Inflammatory macrophage (primary cell): ENCODE data around the gene HK1.
A peak's percentile ranks its signal among the peaks of the same experiment; 100 is the strongest.
"Not testable (repeated sequence)": the region's sequence is repeated elsewhere in the genome, so short reads cannot be mapped to it uniquely, and the experiment has no call there.

Source experiments
- DNase-seq, 2 donors: peaks; one replicate each; pipeline ENCODE4 v3.0.0-alpha.2; 2020 to 2022

HK1 gene

DNA sequence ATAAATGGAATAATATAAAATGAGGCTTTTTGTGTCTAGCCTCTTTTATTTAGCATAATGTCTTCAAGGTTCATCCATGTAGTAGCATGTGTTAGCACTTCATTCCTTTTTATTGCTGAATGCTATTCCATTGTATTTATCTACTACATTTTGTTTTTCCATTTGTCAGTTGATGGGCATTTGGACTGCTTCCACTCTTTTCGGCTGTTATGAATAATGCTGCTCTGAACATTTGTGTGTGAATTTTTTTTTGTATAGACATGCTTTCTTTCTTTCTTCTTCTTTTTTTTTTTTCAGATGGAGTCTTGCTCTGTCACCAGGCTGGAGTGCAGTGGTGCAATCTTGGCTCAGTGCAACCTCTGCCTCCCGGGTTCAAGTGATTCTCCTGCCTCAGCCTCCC is 50.6 kb downstream of the HK1 start:
- not testable (repeated sequence) for DNase-seq

DNA sequence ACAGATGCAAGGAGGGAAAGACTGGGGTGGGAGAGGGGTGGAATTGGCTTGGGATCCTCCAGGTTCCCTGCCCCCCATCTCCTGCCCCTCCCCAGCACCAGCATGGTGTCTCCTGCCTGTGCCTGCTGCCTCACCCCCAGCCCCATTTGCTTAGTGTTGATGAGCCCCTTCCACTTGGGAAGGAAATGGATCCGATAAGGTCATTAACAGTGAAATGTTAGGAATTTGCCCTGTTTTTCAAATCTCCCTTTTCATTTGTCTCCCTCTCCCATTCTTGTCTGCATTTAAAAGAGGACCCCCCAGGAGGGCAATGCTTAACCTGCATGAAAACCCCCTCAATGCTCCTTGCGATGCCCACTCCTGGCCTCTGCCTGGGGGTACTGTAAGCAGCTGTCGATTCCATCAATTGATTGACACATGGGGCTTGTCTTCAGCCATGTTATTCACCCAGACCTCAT is 51.5 kb downstream of the HK1 start:
- DNase-seq = no peak

DNA sequence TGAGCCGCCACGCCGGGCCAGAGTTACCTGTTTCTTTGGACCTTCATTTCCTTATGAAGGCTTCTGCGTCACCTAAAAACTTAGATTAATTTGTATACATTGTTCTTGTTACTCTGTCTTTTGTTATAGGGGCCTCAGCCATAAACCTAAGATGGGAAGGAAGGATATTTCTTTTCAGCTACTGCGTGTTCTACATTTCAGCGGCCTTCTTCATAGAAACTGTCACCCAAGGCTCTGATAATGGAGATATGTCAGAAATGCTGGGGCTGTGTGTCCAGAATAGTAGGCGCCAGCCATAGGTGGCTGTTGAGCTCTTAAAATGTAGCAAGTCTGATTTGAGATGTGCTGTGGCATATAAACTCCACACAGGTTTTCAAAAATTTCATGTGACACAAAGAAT is 52.9 kb downstream of the HK1 start:
- DNase-seq = no peak

DNA sequence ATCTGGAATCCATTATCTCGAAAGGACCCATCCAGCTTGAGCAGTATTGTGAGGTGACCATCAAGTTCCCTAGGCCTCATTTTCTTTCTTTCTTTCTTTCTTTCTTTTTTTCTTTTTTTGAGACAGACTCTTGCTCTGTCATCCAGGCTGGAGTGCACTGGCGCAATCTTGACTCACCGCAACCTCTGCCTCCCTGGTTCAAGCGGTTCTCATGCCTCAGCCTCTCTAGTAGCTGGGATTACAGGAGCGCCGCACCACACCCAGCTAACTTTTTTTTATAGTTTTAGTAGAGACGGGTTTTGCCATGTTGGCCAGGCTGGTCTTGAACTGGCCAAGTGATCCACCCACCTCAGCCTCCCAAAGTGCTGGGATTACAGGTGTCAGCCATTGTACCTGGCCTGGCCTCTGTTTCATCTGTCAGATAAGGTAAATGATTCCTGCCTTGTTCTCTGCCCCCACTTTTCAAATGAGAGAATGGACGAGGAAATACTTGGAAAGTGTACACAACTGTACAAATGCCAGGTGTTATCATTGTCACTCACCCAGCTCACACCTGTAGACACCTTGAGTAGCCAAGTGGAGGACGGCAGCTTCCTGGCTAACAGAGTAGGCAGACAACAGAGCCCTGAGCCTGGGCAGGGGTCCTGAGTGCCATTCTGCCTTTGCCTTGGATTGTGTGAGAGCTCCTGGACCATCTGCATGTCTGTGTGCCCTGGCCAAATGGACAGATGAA is 54.1 kb downstream of the HK1 start:
- no peak for DNase-seq

DNA sequence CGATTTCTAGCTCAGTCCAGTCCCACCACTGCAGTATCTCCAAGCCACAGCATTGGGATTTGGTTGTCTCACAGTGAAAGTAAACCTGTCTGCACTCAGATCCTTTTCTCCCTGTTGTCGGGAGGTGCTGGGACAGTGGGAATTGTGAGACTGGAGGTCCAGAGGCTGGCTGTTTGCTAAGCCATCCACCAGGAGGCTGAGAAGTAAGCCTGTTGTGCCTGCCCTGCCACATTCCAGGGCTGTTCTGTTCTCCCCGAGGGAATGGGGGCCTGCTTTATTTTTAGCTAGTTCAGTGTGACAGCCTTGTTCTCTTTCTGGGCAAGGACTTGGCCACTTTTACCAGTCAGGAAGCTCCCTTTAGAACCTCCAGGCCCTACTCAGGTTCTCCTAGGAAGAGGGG is 54.9 kb downstream of the HK1 start:
- no peak for DNase-seq

DNA sequence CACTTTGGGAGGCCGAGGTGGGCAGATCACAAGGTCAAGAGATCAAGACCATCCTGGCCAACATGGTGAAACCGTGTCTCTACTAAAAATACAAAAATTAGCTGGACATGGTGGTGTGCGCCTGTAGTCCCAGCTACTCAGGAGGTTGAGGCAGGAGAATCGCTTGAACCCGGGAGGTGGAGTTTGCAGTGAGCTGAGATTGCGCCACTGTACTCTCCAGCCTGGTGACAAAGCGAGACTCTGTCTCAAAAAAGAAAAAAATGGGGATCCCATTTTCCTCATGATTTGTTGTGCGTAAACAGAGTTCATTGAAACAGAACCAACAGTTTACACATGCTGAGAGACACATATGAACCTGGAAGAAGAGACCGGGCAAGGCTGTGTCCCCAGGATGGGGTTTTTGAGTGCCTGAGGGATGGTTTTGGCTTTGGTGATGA is 55.6 kb downstream of the HK1 start:
- DNase-seq = peak in 1 of 2 donors; percentile 24

DNA sequence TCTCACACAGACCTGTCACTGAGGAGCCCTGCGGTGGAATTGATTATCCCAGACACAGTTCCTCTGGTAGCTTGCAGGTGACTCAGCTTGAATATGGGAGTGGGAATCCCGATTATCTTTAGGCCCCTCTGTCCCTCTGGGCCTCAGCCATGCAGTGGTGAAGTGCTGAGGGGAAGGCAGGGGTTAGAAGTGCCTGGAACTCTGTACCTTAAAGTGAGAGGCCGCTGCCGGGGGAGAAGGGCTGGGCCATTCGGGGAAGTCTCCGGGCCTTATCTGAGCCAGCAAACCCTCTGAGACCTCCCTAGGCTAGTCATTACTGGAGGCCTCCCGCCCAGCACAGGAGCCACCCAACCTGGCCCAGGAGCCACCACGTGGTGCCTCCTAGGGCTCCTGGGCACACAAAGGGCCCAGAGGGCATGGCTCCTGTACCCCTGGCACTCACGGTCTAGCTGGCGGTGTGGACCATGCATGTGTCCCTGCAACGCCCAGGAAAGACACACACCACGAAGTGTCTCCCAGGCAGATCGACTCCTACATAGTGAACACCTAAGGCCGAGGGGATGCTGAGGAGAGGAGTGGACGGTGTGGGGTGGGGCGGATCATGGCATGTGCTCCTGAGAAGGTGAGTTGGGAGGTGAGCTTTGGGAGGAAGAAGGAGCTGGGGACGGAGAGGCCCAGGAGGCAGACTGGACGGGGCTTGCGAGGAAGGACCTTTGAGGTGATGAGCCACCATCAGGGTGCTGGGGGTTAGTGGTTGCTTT is 56.2 kb downstream of the HK1 start:
- no peak for DNase-seq

DNA sequence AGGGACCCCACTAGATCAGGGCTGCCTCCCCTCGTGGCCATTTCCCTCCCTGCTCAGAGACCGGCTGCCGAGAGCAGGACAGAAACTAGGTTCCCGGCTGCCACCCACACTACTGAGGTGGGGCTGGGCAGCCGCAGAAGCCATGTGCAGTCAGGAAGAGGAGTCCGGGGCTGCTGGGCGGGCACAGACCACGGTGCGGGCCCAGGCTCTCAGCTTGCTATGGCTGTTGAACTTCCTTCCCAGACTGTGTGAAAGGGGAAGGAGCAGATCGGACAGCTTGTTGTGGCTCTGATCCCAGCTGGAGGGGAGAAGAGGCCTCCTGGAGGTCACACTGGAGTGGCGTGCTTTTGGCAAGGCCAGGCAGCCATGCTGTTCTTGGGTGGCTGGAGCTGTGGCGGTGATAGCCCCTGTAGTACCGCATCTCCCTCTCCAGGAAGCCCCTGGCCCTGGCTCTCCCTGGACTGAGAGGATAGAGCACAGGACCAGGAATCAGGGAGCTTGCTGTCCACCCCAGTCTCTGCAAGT is 56.8 kb downstream of the HK1 start:
- DNase-seq = peak; percentile 90 to 91

DNA sequence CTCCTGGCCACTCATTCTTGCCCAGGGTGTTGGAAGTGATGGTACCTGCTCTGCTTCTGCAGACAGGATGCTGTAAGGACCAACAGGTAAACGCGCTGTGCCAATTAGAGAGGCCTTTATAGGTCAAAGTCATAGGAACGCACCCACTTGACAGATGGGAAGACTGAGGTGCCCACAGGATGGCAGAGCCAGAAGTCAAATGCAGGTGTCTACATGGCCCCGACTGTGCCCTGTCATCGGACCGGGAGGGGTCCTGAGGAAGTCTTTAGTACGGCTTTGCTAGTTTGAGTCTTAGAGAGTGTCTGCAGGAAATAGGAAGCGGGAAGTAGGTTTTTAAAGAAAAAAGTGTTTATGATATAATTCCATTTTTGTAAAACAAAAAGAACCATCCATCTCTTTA is 57.3 kb downstream of the HK1 start:
- DNase-seq = no peak

DNA sequence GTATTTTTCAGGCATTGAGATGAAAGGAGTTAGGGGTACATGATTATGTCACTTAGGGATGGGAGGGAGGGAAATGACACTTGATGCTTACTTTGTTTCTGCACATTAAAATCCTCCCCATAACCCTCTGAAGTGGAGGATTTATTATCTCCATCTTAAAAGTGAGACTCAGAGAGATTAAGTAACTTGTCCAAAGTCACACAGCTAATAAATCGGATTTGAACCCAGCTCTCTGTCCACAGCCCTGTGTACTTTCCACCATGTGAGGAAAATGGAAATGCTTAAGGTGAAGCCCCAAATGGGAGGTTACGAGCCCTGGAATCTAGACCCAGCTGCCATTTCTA is 58.6 kb downstream of the HK1 start:
- no peak for DNase-seq

DNA sequence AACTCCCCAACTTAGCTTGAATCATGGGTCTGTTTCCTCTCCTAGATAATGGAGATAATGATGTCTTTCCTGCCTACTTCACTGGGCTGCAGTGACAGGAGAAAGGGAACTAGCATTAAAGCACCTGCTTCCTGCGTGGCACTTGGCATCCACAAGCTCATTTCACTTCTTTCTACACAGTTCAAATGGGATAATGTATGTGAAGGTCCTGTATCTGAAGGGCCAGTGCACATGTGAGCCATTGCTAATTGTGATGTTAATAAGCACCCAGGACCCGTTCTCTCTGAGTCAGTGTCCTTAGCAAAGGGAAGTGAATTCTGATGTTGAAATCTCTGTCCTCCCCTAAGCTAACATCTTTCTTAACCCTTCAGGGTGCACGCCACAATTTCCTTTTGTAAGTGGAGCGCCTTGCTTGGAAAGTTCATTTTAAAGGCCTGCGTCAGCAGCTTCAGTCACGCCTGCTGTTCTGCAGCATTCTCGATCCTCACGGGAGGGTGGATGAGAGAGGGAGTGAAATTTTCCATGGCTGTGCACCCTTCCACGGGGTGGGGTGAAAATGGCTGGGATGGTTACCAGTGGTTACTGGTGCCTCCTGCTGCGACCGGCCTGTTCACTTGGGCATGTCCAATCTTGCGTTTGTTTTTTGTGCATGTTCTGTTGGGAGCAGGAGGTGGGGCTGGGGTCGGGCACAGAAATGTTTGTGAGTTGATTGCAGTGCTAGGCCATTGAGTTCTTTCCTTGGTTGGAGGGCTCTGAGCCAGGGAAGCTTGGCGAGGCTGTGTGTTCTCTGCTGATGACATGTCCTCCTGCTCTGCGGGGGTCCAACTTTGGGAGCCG is 59.2 kb downstream of the HK1 start:
- peak; percentile 90 to 96 for DNase-seq

DNA sequence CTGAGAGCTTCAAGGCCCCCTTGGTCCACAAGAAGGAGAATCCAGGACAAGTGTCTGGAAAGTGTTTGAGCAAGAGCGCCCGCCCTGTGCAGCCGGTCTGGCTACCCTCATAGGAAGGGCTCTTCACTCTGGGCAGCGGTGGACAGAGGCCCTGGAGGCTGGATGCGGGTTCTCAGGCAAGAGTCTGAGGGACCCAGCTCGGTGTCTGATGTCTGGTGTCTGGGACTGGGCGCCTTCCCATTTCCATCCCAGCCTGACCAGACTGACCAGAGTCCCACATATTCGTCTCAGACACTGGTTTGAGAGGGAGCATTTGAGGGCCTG is 59.8 kb downstream of the HK1 start:
- no peak for DNase-seq

DNA sequence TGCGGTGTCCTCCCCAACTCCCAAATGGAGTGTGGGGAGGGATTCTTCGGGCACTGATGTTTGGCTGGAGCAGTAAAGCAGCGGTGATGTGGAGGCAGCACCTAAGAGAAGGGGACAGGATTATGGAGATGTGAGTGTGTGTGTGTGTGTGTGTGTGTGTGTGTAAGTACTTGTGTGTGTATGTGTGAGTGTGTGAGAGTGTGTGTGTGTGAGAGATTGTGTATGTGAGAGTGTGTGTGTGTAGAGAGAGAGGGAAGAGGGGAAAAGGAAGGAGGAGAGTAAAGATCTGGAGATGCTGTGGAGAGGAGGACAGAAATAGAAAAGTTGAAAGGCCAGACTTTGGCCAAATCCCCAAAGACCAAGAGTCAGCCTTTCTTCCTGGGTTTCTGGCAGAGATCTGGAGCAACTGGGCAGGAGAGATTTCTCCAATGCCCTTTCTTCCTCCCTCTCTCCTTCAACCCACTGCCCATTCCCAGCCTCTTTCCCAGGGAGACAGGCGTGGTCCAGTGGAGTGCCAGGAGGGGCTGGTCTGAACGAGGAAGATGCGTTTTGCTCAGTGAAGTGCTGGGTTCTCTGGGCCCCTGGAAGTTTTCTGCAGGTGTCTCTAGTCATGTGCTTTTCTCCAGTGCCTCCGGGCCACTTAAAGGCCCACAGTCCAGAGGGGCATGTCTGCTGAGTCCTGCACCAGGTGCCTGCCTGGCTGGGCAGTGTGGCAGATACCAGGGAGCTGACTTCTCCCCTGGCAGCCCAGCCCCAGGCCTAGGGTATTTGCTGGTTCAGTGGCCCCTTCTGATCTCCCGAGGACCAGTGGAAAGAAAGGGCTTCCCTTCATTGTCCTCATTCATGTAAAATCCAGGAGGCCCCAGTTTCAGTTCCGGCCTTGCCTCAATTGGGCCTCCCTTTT is 60.5 kb downstream of the HK1 start:
- DNase-seq = no peak

DNA sequence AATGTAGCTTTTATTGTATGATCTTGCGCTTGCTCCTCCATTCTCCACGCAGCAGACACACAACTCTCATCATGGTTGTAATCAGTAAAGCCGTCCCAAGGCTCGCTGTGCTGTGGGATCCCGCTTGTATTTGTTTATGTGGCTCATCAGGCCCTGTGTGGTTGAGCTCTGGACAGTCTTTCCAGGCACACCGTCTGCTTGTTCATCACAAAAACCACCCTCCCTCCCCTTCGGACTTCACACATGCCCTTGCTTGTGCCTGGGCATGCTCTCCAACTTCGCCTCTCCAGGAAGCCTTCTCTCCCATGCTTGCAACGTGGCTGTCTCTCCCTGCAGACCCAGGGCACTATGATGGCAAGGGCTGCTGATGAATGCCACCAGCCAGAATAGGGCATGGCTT is 62.4 kb downstream of the HK1 start:
- DNase-seq = no peak

DNA sequence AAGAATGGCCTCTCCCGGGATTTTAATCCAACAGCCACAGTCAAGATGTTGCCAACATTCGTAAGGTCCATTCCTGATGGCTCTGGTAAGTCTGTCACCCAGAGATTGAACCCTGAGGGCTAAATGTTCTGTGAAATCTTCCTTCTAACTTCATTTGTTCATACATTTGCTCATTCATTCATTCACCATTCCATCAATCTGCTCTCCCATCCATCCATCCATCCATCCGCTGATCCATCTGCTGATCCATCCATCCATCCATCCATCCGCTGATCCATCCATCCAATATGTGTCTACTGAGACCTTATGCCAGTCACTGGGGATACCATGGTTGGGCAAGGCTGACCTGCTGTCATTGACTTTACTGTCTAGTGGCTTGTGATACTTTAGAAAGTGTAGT is 65.6 kb downstream of the HK1 start:
- DNase-seq = no peak

DNA sequence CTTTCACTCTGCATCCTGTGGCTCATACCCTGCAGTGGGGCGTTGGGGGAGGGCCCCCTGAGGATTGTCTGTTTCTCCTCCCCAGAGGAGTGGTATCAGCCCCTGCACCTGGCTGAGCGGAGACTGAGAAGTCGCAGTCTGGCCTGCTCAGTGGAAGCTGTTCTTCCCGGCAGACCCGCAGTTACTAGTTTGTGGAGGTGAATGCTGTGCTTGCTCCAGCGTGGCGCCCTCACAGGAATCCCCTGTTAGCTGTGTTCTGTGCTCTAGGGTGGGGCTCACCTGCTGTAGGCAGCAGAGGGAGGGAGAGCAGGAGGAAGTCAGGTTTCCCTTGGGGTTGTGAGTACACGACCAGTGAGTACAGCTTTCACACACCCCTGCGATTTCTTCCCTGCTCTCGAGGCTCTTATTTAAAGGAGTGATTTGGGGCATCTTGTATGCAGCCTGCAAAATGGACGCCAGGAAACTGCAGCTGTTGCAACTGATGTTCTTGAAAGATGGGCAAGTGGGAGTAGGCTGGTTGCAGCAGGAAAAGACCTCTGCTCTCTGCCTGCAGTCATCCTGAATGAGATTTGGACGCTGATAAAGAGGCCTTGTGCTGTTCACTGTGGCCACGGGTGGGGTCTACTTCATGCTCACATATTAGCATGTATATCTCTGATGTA is 66.4 kb downstream of the HK1 start:
- peak in 1 of 2 donors; percentile 16 for DNase-seq

DNA sequence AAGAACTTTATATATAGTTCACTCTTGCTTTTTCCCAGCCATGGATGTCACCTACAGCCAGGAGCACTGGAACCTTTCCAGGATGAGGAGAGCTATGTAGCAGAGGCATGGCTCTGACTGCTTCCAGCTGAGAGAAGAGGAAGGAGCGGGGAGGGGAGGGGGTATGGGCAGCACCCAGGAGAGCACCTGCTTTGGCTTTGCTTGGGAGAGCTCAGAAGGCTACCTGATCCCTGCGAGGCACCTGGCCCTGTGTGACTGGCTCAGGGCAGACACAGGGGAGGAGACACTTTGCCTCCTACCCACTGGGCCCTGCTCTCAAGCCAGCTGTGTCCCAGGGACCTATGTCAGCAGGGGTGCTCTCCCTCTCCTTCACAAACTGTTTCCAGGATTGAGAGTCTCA is 67.1 kb downstream of the HK1 start:
- DNase-seq = no peak

DNA sequence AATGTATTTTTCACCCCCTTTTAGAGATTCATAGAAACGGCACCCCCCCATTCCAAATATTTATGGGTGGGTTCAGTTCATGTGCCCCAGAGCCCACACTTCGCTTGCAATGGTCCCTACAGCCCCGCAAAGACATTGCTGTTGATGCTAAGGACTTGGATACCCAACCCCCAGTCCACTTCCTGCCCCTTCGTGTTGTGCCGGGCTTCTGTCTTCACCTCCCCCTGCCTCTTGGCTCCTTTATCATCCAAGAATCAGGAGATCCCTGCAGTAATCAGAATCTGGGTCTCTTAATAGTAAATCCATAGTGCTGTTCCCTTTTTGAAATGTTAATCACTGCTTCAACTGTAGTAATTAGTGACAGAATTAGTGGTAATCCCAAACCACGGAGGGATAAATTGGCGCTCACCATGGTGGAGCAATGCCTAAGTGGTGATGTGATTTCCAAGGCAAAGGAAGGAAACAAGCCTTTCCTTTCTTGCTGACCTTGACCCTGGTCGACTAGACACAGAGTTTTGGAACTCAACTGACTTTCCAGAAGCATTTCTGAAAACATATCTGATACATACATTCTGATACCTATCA is 67.7 kb downstream of the HK1 start:
- DNase-seq = no peak

DNA sequence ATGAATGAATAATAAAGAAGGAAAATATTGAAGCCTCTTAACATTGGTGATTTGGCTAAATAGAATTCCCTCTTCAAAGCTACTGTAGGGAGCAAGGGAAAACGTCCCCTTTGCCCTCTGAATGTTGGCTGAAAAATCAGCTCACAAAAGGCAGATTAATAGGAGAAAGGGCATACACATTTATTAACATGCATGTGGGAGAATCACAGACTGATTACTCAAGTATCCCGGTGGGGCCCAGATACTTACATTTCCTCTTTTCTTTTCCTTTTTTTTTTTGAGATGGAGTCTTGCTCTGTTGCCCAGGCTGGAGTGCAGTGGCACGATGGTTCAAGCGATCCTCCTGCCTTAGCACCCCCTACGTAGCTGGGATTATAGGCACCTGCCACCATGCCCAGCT is 68.5 kb downstream of the HK1 start:
- DNase-seq = peak; percentile 44 to 49

DNA sequence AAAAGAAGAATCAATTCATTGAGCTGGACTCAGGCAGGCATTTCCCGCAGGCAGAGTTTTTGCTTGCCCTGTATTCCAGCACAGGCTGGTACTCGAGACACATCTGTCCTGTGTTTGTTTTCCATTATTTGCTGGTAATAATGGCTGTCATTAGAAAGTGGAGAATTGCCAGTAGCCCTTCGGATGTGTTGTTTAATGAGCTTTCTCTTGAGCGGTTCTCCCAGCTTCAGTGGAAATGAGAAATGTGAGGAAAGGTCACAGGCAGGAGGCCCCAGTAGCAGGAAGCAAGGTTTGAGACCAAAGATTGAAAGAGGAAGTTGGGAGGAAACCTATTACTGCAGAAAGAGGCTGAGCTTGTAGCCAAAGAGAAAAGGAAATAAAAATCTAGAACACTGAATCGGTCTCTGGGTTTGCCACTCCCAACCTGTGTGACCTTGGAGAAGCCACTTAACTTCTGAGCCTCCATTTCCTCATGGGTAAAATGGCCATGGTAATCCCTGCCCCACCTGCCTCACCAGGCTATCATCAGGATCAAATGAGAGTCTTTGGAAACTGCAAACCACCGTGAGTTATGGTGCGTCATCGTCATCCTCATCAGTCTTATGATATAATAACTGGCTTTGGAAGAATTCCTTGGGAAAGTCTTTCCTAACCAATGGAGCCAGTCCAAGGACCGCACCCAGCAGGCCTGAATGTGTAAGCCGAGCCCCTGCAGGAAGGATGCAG is 70.7 kb downstream of the HK1 start:
- DNase-seq = peak; percentile 61 to 75

DNA sequence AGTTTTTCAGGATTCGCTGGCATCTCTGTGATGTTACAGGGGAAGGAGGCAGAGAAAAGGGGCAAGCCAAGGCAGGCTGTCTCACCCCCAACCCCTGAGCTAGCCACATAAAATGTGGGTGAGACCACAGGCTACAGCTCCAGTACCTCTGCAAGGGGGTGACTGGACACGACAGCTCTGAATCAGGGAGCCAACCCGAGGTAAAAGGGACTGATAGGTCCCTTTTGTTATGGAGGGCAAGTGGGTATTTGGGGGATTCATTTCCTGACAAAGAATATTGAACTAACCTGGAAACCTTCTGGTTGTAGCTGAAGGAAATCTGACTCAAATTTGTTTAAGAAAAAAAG is 71.2 kb downstream of the HK1 start:
- DNase-seq = no peak
